Activated CD4-positive, alpha-beta T cell treated with anti-CD3 and anti-CD28 coated beads, Interleukin-2, amount 50 U/mL, for 1 hour (primary cell): ENCODE data around the gene DBF4B.

Experiments
- DNase-seq: peaks from one replicate; pipeline ENCODE4 v3.0.0-alpha.2; 2020

Gene DBF4B

DNA sequence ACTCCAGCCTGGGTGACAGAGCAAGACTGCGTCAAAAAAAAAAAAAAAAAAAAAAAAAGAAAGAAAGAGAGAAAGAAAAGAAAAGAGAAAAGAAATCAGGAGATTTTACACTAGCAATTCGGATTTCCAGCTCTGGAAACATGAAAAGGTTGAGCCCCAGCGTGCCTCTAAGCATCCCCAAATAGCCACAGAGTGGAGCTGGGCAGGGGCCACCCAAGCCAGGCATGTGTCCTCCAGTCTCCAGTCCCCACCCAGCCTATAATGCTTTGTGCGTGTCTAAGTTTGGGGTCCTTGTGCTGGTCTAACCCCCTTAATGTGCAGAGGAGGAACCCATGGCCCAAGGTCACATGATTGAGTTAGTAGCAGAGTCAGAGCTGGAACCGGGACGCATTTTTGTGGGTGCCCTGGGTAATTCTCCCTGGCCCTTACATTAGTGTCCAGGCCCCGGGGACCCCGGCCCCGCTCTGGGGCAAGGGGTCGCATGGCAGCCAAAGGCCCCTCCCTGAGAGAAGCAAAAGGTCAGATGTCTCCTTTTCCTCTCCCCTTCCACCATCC is 70.3 kb downstream of the DBF4B start:
- DNase-seq: no peak

DNA sequence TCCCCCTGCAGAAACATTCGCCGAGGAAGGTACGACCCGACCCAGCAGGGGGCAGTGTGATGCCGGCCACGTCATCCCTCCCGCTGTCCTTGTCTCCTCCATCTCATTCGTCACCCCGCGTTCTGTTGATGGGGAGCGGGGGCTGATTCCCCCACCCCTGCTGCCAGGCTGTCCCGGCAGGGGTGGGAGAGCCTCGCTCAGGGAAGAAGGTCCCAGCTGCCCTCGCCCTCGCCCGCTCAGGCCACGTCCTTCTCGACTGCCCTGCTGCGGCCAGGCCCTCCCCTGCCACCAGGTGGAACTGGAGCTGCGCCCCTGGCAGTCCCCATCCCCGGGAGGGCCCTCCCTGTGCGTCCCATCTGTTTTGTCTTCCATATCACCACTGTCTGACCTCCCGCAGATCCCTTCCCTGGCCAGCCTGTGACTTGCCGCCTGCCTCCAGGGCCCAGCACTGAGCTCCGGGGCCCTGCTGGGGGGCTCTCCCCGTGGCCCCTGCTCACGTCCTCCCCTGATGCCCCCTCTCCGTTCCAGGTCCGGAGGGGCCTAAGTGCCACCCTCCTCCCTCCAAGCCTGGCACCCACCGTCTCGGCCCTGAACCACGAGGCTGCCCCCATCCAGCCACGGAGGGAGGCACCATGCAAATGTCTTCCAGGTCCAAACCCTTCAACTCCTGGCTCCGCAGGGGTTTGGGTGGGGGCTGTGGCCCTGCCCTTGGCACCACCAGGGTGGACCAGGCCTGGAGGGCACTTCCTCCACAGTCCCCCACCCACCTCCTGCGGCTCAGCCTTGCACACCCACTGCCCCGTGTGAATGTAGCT is 71.0 kb downstream of the DBF4B start:
- DNase-seq: peak; percentile 83

DNA sequence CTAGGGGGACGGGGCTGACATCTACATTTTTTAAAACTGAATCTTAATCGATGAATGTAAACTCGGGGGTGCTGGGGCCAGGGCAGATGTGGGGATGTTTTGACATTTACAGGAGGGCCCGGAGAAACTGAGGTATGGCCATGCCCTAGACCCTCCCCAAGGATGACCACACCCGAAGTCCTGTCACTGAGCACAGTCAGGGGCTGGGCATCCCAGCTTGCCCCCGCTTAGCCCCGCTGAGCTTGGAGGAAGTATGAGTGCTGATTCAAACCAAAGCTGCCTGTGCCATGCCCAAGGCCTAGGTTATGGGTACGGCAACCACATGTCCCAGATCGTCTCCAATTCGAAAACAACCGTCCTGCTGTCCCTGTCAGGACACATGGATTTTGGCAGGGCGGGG is 71.7 kb downstream of the DBF4B start:
- DNase-seq: no peak

DNA sequence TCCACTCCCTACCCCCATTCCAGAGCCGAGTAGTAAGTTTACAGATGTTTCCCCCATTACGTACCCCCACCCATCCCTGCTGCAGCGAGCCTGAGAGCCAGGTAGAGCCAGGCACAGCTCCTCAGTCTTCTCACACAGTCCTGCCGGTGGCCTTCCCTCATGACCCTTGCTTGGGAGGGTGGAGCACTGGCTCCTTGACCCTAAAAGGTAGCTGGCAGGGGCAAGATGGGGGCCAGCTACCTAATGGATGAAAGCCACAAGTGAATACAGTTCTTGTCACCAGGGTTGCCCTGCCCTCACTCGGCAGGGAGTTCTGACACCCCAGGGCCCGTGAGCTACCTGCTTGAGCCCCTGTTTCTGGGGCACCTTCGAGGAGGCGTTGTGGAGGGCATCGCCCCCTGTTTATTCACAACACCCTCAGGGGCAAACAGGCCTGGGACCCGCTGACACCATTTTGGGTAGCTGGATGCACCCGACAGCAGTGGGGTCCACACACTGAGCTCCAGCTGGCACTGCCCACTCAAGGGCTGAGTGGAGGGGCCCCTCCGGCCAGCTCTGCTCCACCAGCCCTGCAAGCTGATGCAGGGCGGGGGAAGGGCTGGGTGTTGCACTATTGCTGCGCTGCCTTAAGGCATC is 72.5 kb downstream of the DBF4B start:
- no peak for DNase-seq

DNA sequence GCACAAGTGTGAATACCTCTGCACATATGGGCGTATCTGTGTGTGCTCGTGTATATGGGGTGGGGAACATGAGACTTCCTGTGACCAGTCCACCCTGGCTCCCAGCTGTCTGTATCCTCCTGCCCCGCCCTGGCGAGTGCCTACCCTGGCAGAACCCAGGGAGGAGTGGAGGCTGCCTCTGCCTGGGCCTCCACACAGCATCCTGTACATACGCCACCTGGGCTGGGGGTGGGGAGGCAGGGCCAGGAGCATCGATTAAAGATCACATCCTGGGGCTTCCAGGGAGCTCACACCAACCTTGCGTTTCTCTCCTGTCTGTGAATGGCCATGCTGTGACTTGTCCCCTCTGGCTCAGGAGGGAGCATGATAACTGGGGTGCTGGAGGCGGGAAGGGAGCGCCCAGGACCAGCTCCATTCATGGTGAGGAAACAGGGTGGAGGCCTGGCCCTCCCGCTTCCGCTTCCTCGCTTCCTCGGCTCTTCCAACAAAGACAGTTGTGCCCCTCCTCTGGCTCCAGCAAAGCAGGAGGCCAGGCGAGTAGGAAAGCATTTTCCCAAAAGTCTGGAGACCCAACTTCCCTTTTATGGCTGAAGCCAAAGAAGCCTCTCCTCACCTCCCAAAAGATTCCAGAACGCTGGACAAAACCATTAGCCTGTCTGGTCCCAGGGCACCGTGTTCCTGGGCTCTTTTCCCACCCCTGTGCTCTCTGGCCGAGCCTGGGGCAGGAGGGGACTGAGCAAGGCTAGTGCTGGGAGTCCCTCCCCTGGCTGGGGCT is 73.3 kb downstream of the DBF4B start:
- DNase-seq: no peak

DNA sequence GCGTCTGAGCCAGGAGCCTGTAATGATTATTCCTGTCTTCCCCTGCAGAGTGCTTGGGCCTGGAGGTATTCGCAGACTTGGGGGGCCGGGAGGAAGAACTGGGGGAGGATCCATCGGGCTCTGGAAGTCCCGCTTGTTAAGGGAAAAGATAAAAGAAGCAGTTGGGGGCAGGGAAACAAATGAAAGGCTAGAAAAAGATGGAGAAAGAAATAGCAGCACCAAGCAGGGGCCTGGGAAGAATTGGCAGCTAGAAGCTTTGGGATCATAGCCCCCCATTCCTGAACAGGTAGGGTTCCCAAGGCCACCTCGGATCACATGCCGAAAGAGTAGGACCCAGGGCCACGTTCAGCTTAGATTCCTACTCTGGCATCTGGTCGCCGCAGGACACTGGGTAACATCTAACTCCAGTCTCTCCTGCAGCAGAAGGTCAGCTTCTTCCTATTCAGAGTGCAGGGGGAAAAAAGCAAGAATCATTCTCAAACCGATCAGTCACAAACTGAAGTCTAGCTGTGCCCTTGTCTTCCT is 73.9 kb downstream of the DBF4B start:
- no peak for DNase-seq

DNA sequence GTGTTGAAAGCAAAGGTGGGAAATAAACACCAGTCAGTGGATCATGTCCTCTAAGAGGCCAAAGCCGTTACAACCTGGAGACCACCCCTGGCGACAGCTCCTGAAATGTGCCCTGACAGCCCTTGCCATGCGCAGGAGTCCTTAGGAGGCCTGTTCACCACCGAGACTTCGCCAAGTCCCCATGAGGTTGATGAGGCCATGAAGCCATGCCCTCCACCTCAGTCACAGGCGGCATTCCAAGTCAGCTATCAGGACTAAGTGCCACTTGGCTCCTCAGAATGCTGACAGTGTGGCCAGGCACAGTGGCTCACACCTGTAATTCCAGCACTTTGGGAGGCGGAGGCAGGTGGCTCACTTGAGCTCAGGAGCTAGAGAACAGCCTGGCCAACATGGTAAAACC is 77.5 kb downstream of the DBF4B start:
- DNase-seq: no peak

DNA sequence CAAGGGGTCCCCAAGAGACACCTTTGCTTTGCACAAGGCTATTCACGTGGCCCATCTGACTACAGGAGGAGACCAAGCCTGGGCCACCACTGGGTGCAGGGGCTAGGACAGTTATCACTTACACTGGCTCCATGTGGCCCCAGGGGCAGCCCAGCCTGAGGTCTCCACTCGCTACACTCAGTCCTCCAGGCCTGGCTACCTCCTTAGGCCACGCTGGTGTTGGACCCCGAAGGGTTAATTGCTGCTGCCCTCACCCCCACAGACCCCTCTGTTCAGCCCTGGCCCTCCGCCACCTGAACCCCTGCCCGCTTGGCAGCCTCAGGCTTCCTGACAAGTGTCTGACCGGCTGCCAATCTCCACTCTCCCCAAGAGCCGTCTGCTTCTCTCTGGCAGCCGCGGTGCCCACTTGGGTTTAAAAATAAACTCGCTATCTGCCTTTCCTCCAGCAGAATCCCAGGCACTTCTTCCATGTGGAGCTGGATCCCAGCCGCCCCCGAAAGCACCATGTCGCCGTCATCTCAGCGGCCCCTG is 78.2 kb downstream of the DBF4B start:
- DNase-seq: no peak

DNA sequence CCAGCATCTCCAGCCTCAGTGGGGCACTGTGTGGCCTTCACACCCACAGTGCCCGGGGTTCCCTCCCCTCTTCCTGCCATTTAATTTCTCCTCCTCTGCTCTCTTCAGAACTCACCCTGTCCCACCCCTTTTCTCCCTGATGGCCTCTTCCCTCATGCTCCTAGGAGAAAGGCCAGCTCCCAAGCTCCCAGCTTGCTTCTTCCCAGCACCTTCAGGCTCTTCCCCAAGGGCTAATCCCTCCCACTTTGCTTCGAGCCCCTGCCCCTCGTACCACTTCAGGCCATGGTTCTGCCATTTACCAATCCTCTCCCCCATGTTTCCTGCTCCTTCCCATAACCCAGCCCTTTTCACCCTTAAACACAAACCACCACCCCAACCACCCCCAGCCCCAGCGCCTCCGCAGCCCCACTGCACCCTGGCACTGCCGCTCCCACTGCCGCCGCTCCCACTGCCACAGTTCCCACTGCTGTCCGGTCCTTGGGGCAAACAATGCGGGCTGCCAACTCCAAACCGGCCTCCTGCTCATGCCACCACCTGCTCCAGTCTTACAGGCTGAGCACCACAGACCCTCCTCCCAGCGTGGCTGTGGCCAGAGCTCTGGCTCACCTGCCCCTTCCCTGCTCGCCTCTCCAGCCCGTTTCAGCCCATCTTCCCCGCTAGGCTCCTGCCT is 78.9 kb downstream of the DBF4B start:
- DNase-seq: no peak

DNA sequence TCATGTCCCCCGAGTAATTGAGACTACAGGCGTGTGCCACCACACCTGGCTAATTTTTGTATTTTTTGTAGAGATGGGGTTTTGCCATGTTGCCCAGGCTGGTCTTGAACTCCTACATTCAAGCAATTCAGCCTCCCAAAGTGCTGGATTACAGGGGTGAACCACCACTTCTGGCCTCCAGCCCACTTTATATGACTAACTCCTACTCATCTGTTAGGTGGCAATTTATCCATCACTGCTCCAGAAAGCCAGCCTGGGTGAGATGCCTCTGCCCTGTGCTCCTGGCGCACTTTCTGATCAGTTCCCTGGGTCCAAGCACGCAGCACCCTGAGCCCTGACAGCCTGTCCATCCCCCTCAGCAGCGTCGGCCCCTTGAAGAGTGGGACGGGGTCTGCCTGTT is 79.7 kb downstream of the DBF4B start:
- no peak for DNase-seq

DNA sequence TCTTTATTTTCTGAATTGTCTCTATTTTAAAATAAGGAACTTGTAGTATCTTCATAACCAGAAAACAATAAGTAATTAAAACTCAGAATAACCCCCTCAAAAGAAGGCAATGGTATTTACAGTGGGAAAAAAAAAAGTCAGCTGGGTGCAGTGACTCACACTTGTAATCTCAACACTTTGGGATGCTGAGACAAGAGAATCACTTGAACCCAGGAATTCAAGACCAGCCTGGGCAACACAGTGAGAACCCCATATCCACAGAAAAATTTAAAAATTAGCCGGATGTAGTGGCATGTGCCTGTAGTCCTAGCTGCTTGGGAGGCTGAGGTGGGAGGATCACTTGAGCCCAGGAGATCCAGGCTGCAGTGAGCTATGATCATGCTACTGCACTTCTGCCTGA is 83.8 kb downstream of the DBF4B start:
- no peak for DNase-seq

DNA sequence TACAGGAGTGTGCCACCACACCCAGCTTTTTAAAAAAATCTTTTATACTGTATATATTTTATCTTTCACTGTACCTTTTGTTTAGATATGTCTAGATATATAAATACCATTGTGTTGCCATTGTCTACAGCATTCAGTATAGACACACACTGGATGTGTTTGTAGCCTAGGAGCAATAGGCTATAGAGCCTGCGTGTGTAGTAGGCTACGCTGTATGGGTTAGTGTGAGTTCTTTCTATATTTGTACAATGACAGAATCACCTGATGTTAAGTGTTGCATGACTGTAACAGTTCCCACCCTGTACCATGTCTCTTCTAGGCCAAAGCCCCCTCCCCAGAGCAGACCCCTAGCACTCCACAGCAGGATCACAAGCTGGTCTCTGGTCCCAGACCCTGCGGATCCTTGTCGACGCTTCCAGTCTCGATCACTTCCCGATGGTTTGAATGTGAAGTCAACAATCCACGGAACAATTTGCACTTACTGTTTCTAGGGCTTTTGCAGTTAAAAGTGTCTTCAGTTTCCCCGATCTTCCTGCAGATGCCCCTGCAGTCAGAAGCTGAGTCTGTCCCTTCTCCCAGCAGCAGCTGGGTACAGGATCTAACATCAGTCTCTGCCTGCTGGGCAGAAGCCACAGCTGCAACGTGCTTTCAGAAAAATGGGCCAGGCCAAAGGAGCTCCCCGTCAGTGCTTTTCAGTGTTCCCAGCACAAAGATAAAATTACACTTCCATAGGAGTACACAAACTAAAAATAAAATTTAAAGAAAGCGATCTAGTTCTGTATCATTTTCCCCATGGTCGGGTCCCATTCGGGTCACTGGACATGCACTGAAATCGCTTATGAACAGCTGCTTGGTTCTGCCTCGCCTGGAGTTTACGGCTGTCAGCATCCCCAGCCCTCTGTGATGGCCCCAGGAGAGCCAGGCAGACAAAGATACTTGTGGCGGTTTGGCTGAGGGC is 85.7 kb downstream of the DBF4B start:
- no peak for DNase-seq

DNA sequence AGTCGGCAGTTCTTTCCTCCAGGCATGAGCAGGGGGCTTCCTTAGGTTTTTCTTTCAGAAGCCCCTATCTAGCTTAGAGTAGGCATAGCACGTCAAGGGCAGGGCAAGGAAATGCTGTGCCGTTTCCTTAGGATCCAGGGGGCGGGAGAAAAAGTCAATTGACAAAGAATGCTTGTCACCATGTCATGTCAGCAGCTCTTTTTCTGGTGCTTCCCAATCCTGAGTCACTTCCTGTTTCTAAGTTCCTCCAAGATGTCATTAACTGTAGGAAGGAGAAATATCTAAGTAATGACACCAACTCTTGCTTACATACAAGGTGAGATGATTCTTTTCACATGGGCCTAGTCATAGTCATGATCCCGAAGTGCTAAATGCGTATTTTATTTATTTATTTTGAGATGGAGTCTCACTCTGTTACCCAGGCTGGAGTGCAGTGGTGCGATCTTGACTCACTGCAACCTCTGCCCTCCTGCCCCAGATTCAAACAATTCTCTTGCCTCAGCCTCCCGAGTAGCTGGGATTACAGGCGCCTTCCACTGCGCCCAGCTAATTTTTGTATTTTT is 86.5 kb downstream of the DBF4B start:
- no peak for DNase-seq

DNA sequence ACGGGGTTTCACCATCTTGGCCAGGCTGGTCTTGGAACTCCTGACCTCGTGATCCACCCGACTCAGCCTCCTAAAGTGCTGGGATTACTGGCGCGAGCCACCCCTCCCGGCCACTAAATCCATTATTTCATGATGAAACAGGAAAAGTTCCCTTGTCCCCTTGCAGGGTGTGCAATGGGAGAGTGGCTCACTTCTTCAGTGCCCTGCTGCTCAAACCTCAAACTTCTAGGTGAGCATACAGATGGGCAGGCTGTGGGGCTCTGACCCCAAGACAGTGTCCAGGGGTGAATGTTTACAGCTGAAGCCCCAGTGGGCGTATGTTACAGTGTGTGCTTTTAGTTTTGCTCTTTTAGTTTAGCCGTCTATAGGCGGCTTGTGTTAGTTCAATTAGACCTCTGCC is 87.0 kb downstream of the DBF4B start:
- DNase-seq: no peak

DNA sequence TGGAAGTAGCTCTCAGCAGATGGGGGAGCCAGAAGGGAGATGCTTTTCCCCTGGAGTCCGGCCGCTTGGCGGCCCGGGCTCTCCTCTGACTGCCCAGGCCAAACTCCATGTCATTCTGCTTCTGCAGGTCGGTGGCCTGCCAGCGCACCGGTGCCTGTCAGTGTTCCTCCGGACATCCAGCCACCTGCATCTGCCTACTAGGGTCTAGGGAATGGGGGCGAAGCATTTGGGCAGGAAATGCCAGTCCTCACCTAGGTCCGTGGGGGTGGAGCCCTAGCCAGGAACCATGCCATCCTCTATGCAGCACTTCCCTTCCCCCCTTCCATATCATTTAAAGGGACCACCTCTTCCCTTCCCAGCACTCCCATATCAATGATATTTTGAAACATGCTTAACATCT is 87.5 kb downstream of the DBF4B start:
- no peak for DNase-seq

DNA sequence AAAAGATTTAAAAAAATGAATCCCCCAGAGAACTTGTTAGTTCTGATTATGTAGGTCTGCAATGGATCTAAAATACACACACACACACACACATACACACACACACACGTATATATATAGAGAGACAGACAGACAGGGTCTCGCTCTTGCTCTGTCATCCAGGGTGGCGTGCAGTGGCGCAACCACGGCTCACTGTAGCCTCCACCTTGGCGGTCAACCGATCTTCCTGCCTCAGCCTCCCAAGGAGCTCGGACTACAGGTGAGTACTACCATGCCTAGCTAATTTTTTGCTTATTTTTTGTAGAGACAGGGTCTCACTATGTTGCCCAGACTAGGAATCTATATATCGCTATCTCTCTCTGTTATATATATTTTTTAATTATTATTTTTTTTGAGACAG is 88.3 kb downstream of the DBF4B start:
- DNase-seq: no peak

DNA sequence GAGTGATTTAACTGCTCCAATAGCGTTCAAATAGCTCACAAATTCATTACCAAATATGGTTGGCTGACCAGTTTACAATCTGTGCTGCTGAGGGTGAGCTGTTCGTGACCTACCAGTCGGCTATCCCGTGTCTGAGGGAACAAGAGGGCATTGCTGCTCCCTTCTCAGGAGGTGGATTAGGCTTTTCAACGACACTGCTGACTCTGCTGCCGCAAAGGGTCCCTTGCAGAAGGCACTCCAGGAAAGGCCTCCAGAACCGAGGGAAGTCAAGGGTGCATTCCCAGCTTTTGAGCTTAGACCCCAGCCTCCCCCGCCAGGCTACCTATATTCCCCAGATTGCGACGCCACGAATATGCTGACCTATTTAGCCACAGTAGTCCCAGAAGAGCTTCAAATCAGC is 89.3 kb downstream of the DBF4B start:
- DNase-seq: no peak

DNA sequence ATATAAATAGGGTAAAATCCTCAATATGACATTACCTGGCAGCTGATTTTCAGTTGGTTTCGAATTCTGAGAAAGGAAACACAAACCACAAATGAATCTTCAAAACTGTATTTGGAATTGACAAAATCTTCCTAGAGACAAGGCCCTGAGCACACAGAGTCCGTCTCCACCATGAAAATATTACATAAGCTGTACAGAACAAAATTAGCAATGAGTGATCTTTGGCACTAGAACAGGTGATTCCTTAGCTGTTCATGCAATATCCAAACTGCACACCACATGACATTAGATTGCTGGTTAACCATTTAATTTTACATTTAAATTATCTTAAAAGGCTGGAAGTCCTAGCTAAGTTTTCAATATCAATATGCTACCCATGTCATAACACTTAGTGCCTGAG is 89.9 kb downstream of the DBF4B start:
- DNase-seq: no peak
